Measurements from ENCODE around the gene SSC4D.

GRCh38 chr7:76346097-76346496 lies 63.4 kb downstream of the SSC4D start:
- TF ChIP-seq CTCF (IDR thresholded peaks at IDR 0.05; ENCODE audit: borderline replicate concordance, extremely low read depth, low read length, poor library complexity, severe bottlenecking) (no peak), EZH2 (IDR thresholded peaks at IDR 0.05; ENCODE audit: borderline replicate concordance, low read depth, low read length, severe bottlenecking) (no peak)

Data from DND-41 (cell line).